Peyer's patch (tissue), 4 donors: ENCODE measurements around the gene RAD18.

Source experiments
- CTCF ChIP-seq, 6 experiments: fragments of 450-650 bp in 4 of 6; fragments of 200-600 bp in 2 of 6; sonication (generic) in 1 of 6; IDR thresholded peaks; one replicate each; pipeline ENCODE4 v1.5.1; 2017 to 2019; ENCODE audit warnings: antibody characterized with exemption in 6 of 6, mild to moderate bottlenecking in 3 of 6, moderate library complexity in 1 of 6
- POLR2A ChIP-seq, 2 donors: fragments of 450-650 bp; IDR thresholded peaks; one replicate each; pipeline ENCODE4 v1.5.1; 2017; ENCODE audit warnings: antibody characterized with exemption in 2 of 2, mild to moderate bottlenecking in 2 of 2, moderate library complexity in 2 of 2

- TF ChIP-seq CTCF (IDR thresholded peaks at IDR 0.05) = no peak
- TF ChIP-seq POLR2A (IDR thresholded peaks at IDR 0.05) = no peak
Observed at GRCh38 chr3:8975081-8976020, 12.1 kb upstream of the RAD18 start.
